Measurements from ENCODE around the gene ACVR2A.

DNA sequence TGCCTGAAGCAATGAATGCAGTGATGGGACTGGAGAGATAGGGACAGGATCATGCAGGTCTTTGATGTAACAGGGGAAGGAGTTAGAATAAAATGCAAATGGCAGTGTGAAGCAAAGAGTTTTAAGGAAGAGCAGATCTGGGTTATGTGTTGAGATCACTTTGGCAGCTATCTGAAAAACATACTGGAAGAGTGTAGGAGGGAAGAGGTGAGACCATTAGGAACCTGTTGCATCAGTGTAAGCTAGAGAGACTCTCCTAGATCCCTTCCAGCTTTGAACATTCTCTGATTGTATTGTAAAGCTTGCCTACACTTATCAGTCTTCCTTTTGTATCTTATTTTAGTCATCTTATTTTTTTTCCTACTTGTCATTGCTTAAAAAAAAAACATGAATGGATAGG, 10.5 kb downstream of the ACVR2A start:
- TF ChIP-seq CTCF (conservative IDR thresholded peaks at IDR 0.05; ENCODE audit: low read depth, low read length) (no peak), POLR2A (IDR thresholded peaks at IDR 0.05; ENCODE audit: low read depth, low read length) (no peak), NFE2L2 (IDR thresholded peaks at IDR 0.05; ENCODE audit: low read depth, low read length) (no peak), RCOR1 (IDR thresholded peaks at IDR 0.05; ENCODE audit: insufficient replicate concordance, low read length) (no peak), SMC3 (IDR thresholded peaks at IDR 0.05; ENCODE audit: low read depth, low read length) (no peak), CEBPB (IDR thresholded peaks at IDR 0.05; ENCODE audit: low read depth, low read length) (no peak), MAFK (IDR thresholded peaks at IDR 0.05; ENCODE audit: low read depth, low read length) (no peak), MAZ (IDR thresholded peaks at IDR 0.05; ENCODE audit: borderline replicate concordance, low read depth, low read length) (no peak), CHD1 (IDR thresholded peaks at IDR 0.05; ENCODE audit: low read depth, low read length) (no peak), RAD21 (IDR thresholded peaks at IDR 0.05; ENCODE audit: low read length) (no peak), MXI1 (IDR thresholded peaks at IDR 0.05; ENCODE audit: borderline replicate concordance, low read depth, low read length) (no peak), RFX5 (IDR thresholded peaks at IDR 0.05; ENCODE audit: low read depth, low read length) (no peak)
